ENCODE data around the gene SCGB3A1.

- TF ChIP-seq RAD21 (conservative IDR thresholded peaks at IDR 0.05 in 1 of 2, IDR thresholded peaks at IDR 0.05 in 1 of 2), result no peak
- no peak for TF ChIP-seq RFX5 (IDR thresholded peaks at IDR 0.05)
- TF ChIP-seq MAX (IDR thresholded peaks at IDR 0.05), result no peak
- no peak for TF ChIP-seq KDM1A (IDR thresholded peaks at IDR 0.05; ENCODE audit: low read depth)
- TF ChIP-seq CTCF (IDR thresholded peaks at IDR 0.05), result no peak
- no peak for TF ChIP-seq BHLHE40 (IDR thresholded peaks at IDR 0.05; ENCODE audit: low read depth, low read length)
- no peak for TF ChIP-seq POLR2A (IDR thresholded peaks at IDR 0.05; ENCODE audit: low read length)
- no peak for TF ChIP-seq USF2 (IDR thresholded peaks at IDR 0.05)
Observed at GRCh38 chr5:180586870-180587269, 4.4 kb downstream of the SCGB3A1 start.
